ENCODE data around the gene SDS. TPM values are rescaled to one million over a fixed set of nuclear protein-coding genes. Genes with fewer than 3 reads are reported as not detected.

The SDS gene
- total and polyA plus RNA-seq, 2 donors (not counting 3 experiments of a cell fraction or from before 2014, with no cell fraction given): not detected

DNA sequence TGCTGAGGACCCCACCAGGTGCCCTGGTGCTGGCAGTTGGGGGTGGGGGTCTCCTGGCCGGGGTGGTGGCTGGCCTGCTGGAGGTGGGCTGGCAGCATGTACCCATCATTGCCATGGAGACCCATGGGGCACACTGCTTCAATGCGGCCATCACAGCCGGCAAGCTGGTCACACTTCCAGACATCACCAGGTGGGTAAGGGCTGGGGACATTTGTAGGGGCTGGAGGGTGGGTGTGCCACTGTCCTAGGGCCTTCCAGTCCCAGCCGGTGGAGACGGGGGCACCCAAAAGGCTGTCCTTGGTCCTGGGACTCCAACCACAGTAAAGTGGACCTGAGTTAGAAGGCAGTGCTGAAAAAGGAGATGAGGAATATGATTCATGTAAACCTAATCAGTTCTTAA is 31.7 kb upstream of the SDS start:
- no peaks in the 10 kb centered on the region for H3K9me3 ChIP-seq (replicated peaks; ENCODE audit: control insufficient read depth, insufficient read depth, low read length)
- no peak overlapping the region for H3K27ac ChIP-seq (ENCODE audit: insufficient read depth, low read depth, low read length)
- no peak overlapping the region for H3K9ac ChIP-seq (replicated peaks; ENCODE audit: extremely low read depth, insufficient read depth, low read length)
- intact Hi-C loops (cut with micrococcal nuclease): no loop called here
- H3K4me2 ChIP-seq (ENCODE audit: insufficient read depth, low read length): no peak overlapping the region
- no peaks in the 10 kb centered on the region for H3K4me1 ChIP-seq (ENCODE audit: control insufficient read depth, extremely low read depth, insufficient read depth, low read length)
- no peaks in the 10 kb centered on the region for H3K27me3 ChIP-seq (ENCODE audit: control insufficient read depth in 2 of 2, insufficient read depth in 2 of 2, low read length in 2 of 2)
- TF ChIP-seq POLR2AphosphoS5 (IDR thresholded peaks at IDR 0.05; ENCODE audit: insufficient read depth, low read depth, low read length) (no peak), MAX (IDR thresholded peaks at IDR 0.05; ENCODE audit: insufficient read depth, insufficient read length) (no peak), EZH2 (IDR thresholded peaks at IDR 0.05; ENCODE audit: borderline replicate concordance, low read depth, low read length, severe bottlenecking) (no peak), JUN (IDR thresholded peaks at IDR 0.05; ENCODE audit: borderline replicate concordance, insufficient read depth, insufficient read length, low read depth) (no peak), MYC (IDR thresholded peaks at IDR 0.05; ENCODE audit: low read depth, low read length) (no peak)
- TF ChIP-seq, protein P1, sequence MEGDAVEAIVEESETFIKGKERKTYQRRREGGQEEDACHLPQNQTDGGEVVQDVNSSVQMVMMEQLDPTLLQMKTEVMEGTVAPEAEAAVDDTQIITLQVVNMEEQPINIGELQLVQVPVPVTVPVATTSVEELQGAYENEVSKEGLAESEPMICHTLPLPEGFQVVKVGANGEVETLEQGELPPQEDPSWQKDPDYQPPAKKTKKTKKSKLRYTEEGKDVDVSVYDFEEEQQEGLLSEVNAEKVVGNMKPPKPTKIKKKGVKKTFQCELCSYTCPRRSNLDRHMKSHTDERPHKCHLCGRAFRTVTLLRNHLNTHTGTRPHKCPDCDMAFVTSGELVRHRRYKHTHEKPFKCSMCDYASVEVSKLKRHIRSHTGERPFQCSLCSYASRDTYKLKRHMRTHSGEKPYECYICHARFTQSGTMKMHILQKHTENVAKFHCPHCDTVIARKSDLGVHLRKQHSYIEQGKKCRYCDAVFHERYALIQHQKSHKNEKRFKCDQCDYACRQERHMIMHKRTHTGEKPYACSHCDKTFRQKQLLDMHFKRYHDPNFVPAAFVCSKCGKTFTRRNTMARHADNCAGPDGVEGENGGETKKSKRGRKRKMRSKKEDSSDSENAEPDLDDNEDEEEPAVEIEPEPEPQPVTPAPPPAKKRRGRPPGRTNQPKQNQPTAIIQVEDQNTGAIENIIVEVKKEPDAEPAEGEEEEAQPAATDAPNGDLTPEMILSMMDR (IDR thresholded peaks at IDR 0.05; ENCODE audit: extremely low read depth in 1 of 2, insufficient read depth in 1 of 2, low read depth in 1 of 2, low read length in 2 of 2): no peak
- no peaks in the 10 kb centered on the region for H3K79me2 ChIP-seq (ENCODE audit: control insufficient read depth, insufficient read depth, low read length)
- H2AFZ ChIP-seq (ENCODE audit: low read depth, low read length): no peak overlapping the region
- CTCF ChIA-PET: interaction anchor here (0.7 to 4.4 kb wide), 2 partner anchors 10 to 12 kb away, joined by 3 to 31 read pairs; no protein-coding TSS in a partner anchor
- no peak for DNase-seq (ENCODE audit: low read depth, low spot score)
- dilution Hi-C loops (cut with MboI; ENCODE audit: extremely low pct_ligation_motif_present, low sequenced_read_pairs): no loop called here
- BruUV-seq (replicated peaks): no TSS peak
- H4K20me1 ChIP-seq (replicated peaks; ENCODE audit: control insufficient read depth, extremely low read depth, insufficient read depth, low read length): no peaks in the 10 kb centered on the region
- no peak overlapping the region for H3K4me3 ChIP-seq (replicated peaks in 1 of 3; ENCODE audit: insufficient read depth in 1 of 3, low read depth in 1 of 3, low read length in 3 of 3)
- FAIRE-seq: no peak
- POLR2A ChIA-PET: no interaction called here
- H3K9me1 ChIP-seq (replicated peaks; ENCODE audit: control insufficient read depth, extremely low read depth, insufficient read depth, low read length): no peaks in the 10 kb centered on the region
- no peaks in the 10 kb centered on the region for H3K36me3 ChIP-seq (ENCODE audit: control insufficient read depth in 2 of 2, extremely low read depth in 1 of 2, insufficient read depth in 2 of 2, low read length in 2 of 2)
